HG03159 (cell line): ENCODE results near the gene ARHGAP33.

Source experiments
- ATAC-seq: cut with Tn5 transposase; IDR thresholded peaks from one replicate; pipeline ENCODE4 v1.9.1; 2021; ENCODE audit warnings: mild to moderate bottlenecking, moderate library complexity; ENCODE audit not compliant: unreplicated experiment

The ARHGAP33 gene

DNA sequence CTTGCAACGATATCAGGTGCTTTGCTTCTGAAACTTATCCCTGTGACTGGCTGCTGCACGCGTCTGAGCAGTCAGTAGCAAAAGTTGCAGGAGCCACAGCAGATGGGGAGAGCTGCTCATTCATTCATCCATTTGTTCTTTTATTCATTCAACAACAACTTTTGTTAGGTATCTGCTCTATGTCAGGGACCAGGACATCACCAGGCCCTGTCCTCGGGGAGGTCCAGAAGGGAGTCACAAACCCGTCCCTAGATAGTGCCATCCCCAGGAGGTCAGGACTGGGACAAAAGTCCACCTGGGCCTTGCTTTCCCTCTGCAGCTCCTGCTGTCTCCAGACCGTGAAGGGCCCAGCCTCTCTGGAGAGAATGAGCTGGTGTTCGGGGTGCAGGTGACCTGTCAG is 2.6 kb downstream of the ARHGAP33 start:
- ATAC-seq = no peak

GRCh38 chr19:35779033-35779432 is 3.7 kb downstream of the ARHGAP33 start:
- ATAC-seq = no peak

GRCh38 chr19:35780058-35780457 is 4.7 kb downstream of the ARHGAP33 start:
- ATAC-seq = no peak

DNA sequence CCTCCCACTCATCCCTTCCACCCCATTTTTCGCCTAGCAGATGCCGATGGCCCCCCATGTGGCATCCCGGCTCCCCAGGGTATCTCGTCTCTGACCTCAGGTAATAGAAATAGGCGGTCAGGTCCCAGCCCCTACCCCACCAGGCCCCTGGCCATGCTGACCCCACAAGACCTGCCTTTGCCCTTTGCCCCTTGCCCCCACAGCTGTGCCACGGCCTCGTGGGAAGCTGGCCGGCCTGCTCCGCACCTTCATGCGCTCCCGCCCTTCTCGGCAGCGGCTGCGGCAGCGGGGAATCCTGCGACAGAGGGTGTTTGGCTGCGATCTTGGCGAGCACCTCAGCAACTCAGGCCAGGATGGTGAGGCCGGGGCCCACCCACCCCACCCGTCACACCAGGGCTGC is 5.4 kb downstream of the ARHGAP33 start:
- no peak for ATAC-seq

DNA sequence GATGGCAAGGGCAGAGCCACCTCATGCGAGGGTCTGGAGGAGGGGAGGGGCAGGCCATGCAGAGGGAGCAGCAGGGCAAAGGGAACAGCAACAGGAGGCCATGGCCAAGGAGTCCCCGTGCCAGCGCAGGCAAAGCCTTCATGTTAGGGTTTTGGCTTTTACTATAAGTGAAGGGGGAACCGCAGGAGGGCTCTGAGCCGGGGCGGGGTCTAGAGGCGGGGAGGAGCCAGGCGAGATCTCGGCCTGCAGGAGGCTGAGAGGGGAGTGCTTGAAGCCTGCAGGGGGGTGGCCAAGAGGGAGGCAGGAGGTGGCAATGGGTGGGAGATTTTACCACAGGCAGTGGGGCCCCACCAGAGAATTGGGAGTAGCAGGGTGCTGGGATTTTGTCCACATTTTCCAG is 6.3 kb downstream of the ARHGAP33 start:
- no peak for ATAC-seq

DNA sequence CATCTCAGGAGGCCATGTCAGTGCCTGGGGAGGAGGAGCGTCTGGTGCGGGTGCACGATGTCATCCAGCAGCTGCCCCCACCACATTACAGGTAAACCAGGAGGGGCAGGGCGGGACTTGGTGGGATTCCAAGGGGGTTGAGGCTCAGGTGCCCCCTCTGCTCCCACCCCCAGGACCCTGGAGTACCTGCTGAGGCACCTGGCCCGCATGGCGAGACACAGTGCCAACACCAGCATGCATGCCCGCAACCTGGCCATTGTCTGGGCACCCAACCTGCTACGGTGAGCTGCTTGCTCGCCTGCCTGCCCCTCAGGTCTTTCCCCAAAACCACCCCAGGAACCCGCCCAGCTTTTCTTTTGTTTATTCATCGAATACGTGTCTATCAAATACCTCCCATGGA is 7.2 kb downstream of the ARHGAP33 start:
- ATAC-seq = no peak

DNA sequence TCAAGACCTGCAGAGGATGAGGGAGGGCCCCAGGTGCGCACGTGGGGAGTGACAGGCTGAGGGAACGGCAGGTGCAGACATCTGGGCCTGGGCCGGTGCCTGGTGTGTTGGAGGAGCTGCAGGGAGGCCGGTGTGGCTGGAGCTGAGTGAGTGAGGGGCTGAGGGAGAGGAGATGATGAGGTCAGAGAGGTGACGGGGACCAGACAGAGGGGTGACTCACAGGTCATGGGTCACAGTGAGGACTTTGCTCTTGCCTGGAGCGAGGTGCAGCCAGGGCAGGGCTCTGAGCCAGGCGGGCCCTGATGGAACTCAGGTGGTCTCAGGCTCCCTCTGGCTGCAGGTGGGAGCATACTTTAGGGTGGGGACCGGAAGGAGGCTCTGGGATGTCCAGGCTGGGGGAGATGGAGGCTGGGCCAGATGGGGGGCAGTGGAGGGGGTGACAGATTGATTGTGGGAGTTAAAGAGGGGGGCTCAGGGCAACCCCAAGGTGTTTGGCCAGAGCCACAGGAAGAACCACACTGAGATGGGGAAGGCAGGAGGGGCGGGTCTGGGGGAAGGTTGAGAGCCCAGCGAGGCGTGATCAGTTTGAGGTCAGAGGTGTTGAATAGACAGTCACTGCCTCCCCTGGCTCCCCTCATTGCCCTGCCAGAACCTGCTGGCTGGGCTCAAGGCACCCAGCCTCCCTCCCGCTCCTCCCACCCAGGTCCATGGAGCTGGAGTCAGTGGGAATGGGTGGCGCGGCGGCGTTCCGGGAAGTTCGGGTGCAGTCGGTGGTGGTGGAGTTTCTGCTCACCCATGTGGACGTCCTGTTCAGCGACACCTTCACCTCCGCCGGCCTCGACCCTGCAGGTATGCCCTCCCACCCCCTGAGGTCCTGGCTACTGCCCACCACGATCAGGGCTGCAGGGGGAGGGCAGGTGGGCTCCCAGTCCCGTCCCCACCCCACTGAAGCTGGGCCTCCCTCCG is 8.4 kb downstream of the ARHGAP33 start:
- ATAC-seq = no peak

DNA sequence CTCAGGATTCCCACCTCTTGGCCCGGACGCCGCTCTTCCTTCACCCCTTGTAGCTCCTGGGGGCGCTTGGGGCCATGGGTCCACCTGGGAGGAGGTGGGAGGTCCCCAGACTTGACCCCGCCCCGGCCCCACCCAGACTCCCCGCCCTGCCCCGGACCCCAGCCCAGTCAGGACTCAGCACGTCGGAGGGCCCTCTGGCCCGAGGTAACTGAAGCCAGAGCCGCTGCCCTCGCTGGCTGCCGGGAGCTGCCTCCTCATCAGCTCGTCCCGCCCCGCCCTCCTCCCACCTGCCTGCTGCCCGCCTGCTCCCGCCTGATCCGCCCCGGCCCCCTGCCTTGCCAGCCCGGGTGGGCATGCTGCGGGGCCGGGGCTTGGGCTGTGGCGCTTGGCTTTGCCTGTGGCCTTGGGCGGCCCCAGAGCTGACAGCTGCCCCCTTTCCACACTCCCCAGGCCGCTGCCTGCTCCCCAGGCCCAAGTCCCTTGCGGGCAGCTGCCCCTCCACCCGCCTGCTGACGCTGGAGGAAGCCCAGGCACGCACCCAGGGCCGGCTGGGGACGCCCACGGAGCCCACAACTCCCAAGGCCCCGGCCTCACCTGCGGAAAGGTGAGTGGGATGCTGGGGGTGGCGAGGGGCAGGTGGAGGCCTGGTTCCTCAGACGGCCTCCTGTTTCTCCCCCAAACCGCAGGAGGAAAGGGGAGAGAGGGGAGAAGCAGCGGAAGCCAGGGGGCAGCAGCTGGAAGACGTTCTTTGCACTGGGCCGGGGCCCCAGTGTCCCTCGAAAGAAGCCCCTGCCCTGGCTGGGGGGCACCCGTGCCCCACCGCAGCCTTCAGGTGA is 9.4 kb downstream of the ARHGAP33 start:
- no peak for ATAC-seq

- no peak for ATAC-seq
These were observed 9.9 kb downstream of the ARHGAP33 start for GRCh38 chr19:35785339-35785627.

- ATAC-seq = no peak
These were observed 11.2 kb downstream of the ARHGAP33 start for GRCh38 chr19:35786299-35787160.

GRCh38 chr19:35787227-35787799 is 11.9 kb downstream of the ARHGAP33 start:
- ATAC-seq = no peak

- ATAC-seq = no peak
These were observed 13.0 kb downstream of the ARHGAP33 start for GRCh38 chr19:35788205-35788960.

DNA sequence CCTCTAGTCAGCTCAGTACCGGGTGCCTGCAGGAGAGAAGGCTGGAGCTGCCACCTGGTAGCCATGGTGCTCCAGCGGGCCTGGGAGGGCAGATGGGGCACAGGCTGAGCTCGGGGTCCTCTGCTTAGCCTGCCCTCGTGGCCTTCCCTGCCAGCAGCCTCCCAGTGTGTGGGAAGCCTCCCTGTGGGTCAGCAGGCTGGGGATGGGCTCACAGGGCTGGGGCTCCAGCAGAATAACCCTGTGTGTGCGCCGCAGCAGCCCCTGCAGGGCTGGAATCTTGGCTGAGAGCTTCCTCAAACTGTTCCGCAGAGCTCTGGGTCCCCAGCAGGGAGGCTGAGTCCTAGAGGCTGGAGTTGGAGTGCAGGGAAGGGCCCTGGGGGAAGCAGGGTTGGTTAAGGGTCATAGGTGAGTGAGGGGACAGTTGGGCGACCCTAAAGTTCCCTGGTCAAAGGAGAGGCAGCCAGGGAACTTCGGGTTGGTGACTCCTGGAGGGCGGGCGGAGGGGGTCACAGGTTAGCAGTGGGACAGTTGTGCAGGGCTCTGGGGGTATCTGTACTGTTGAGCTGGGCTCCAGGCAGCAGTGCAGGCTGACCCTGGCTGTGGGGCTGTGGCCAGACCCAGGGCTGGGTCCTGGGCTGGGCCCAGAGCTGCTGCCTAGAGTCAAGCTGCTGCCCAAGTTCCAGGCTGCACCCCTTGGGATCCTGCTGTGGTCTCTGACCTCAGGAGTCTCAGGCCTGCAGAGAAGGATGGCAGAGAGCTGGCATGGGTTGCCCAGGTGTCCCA is 14.0 kb downstream of the ARHGAP33 start:
- ATAC-seq = no peak

- ATAC-seq = no peak
These were observed 14.9 kb downstream of the ARHGAP33 start for GRCh38 chr19:35789978-35790944.

DNA sequence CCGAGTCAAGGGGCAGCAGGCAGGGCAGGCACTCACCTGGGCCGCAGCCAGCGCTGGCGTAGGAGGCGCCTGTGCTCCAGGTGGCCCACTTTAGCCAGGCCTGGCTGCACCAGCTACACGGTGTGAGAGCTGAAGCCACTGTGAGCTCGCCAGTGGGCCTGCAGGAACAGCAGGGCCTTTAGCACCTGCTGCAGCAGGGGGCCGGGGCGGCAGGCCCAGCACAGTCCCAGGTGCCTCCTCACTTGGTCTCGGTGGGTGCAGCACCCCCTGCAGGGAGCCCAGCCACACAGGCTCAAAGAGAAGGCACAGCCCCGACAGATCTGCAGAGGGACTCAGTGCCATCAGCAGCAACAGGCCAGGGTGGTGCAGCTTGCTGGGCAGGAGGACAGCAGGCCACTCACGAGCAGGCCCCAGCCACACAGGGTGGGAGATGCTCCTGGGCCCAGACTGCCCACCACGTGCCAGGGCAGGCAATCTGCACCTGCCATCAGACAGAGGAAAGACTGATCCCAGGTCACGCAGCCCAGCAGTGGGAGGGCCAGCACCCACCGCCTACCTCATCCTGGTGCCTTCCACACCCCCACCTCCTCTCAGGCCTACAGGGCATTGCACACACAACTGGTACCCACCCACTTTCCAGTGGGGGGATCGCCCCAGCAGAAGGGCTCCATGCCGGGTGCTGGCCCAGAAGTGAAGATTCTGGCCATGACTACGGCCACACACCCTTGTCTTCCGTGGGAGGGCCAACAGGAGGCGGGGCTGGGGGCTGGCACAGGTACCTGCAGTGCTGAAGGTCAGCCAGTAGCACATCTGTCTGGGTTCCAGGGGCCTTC is 15.8 kb downstream of the ARHGAP33 start:
- no peak for ATAC-seq

- no peak for ATAC-seq
These were observed 16.5 kb downstream of the ARHGAP33 start for GRCh38 chr19:35791814-35792279.

DNA sequence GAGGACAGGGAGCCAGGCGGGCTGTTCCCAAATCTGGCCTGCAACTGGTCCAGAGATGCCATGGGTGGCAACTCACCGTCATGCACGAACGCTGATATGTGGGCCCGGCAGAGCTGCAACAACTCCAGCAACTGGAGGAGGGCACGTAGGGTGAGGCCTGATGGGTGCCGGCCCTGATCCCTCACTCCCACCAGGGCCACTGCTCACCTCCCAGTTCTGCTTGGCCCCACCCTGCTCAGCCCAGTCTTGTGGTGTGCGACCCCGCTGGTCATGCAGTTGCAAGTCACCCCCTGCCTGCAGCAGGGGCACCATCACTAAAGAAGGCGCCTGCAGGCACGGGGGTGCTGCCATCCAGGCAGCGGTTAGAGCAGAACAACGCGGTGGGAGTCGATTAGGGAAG is 16.9 kb downstream of the ARHGAP33 start:
- ATAC-seq = no peak
